OCI-LY7 (cell line): Measurements from ENCODE around the gene ANKRD45.

Experiments
- CTCF ChIP-seq: fragments of 200-600 bp; sonication (generic); conservative IDR thresholded peaks from 2 replicates; pipeline ENCODE4 v1.5.1; 2014; ENCODE audit warnings: mild to moderate bottlenecking, antibody characterized with exemption, low read length, moderate library complexity, mixed read lengths
- EZH2phosphoT487 ChIP-seq: fragments of 200-600 bp; sonication (generic); IDR thresholded peaks from 2 replicates; pipeline ENCODE4 v1.6.1; 2018; ENCODE audit warnings: low read depth, borderline replicate concordance, mild to moderate bottlenecking, mixed run types, antibody characterized with exemption, low read length, moderate library complexity, mixed read lengths

DNA sequence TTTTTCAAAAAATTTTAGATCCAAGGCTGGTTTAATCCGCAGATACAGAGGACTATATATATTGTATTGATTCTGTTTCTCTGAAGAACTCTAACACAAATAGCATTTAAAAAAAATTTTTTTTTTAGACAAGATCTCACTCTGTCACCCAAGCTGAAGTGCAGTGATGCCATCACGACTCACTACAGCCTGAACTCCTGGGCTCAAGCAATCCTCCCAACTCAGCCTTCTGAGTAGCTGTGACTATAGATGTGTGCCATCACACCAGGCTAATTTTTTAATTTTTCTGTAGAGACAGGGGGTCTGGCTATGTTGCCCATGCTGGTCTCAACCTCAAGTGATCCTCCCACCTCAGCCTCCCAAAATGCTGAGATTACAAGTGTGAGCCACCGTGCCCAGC, 3.0 kb downstream of the ANKRD45 start:
- TF ChIP-seq CTCF: no peak
- TF ChIP-seq EZH2phosphoT487: no peak
